HUDEP-2 (cell line): Measurements from ENCODE around the gene STK39.
"Not testable (repeated sequence)": the region's sequence is repeated elsewhere in the genome, so short reads cannot be mapped to it uniquely, and the experiment has no call there.

Source experiments
- DNase-seq, 76 experiments: peaks; one replicate each; lab custom pipeline; 2025; ENCODE audit not compliant: unreplicated experiment in 76 of 76; lab: John Stamatoyannopoulos, UW

Gene STK39

GRCh38 chr2:168143813-168144212 lies 103.6 kb downstream of the STK39 start:
- DNase-seq, result no peak

- DNase-seq, result no peak
These were observed 106.5 kb downstream of the STK39 start for GRCh38 chr2:168140892-168141291.

GRCh38 chr2:168139852-168140251 lies 107.5 kb downstream of the STK39 start:
- no peak for DNase-seq

GRCh38 chr2:168138901-168139300 lies 108.5 kb downstream of the STK39 start:
- DNase-seq, result no peak

- no peak for DNase-seq
These were observed 109.0 kb downstream of the STK39 start for GRCh38 chr2:168138374-168138773.

GRCh38 chr2:168137510-168138180 lies 109.8 kb downstream of the STK39 start:
- DNase-seq, result no peak

GRCh38 chr2:168136392-168136977 lies 110.9 kb downstream of the STK39 start:
- DNase-seq, result peak in 9 of 76 experiments; percentile 0 to 29 (median 5)

- DNase-seq, result no peak
These were observed 111.8 kb downstream of the STK39 start for GRCh38 chr2:168135630-168136029.

GRCh38 chr2:168135121-168135520 lies 112.3 kb downstream of the STK39 start:
- DNase-seq, result no peak

GRCh38 chr2:168134485-168134884 lies 112.9 kb downstream of the STK39 start:
- DNase-seq, result no peak

- no peak for DNase-seq
These were observed 115.0 kb downstream of the STK39 start for GRCh38 chr2:168132389-168132788.

- no peak for DNase-seq
These were observed 117.0 kb downstream of the STK39 start for GRCh38 chr2:168130346-168130745.

GRCh38 chr2:168127371-168127770 lies 120.0 kb downstream of the STK39 start:
- DNase-seq, result no peak

GRCh38 chr2:168122210-168122609 lies 125.2 kb downstream of the STK39 start:
- not testable (repeated sequence) for DNase-seq

GRCh38 chr2:168120730-168121129 lies 126.7 kb downstream of the STK39 start:
- DNase-seq, result no peak

GRCh38 chr2:168120310-168120709 lies 127.1 kb downstream of the STK39 start:
- DNase-seq, result no peak

GRCh38 chr2:168119515-168120141 lies 127.8 kb downstream of the STK39 start:
- DNase-seq, result peak in 20 of 76 experiments; percentile 2 to 47 (median 20)

GRCh38 chr2:168118733-168119514 lies 128.5 kb downstream of the STK39 start:
- peak in 28 of 76 experiments; percentile 0 to 55 (median 26) for DNase-seq

- no peak for DNase-seq
These were observed 130.9 kb downstream of the STK39 start for GRCh38 chr2:168116448-168116847.

- no peak for DNase-seq
These were observed 132.8 kb downstream of the STK39 start for GRCh38 chr2:168114619-168115018.

GRCh38 chr2:168114040-168114439 lies 133.4 kb downstream of the STK39 start:
- no peak for DNase-seq
